A549 treated with RU486 at 1 μM for 4 hours (cell line): ENCODE data around the gene INAFM2. TPM values are rescaled to one million over a fixed set of nuclear protein-coding genes. Genes with fewer than 3 reads are reported as not detected.

Source experiments
- total RNA-seq: library from RNA; stranded (reverse); fragments of 200-300 nt; extraction: Qiagen RNA extraction; gene quantifications from 5 replicates; pipeline ENCODE4 v1.2.3, GENCODE V29; 2022; ENCODE audit warnings: low read depth

Gene INAFM2
- 5.5 to 6.8 TPM (median 6.7 TPM) in 5 replicates for total RNA-seq

GRCh38 chr15:40323239-40323952, at the start of gene INAFM2:
Gene INAFM2 (plus strand): TSS chr15:40323692. CDS start chr15:40324056, 364 bp downstream.

DNA sequence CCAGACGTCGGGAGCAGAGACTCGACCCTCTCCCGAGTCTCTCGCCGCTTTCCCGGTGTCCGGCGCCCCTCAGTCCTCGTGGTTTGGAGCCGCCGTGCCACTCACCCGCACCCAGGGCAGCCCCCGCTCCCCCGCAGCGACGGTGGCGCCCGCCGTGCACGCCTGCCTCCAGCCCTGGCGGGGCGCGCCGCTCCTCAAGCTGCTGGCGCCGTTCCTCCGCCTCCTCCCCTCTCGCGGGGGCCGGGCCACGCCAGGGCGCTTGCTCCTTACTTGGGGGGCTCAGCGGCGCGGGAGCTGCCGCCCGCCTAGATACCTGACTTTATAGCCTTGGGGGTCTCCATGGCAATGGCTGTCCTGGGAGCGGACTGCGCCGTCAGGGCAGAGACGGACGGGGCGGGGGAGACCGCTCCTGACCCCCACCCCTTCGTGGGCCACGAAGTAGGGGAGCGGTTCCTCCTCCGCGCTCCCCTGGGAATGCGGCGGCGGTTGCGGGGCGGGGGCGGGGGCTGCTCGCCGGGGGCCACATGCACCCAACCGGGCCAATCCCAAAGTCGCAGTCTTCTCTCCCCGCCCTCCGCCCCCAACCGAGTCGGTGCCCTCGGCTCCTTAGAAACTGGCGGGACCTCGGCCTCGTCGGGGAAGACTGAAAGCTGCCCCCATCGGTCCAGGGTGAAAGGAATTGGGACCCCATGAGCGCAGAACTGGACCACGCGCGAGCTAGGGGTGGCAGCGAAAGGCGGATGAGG, 40.5 kb upstream of the INAFM2 start, which contains the start of gene ANKRD63:
Gene ANKRD63, minus strand, starts transcription at position 196 of the 746 bp plus-strand sequence. CDS start 478 bp downstream, outside the sequence.

DNA sequence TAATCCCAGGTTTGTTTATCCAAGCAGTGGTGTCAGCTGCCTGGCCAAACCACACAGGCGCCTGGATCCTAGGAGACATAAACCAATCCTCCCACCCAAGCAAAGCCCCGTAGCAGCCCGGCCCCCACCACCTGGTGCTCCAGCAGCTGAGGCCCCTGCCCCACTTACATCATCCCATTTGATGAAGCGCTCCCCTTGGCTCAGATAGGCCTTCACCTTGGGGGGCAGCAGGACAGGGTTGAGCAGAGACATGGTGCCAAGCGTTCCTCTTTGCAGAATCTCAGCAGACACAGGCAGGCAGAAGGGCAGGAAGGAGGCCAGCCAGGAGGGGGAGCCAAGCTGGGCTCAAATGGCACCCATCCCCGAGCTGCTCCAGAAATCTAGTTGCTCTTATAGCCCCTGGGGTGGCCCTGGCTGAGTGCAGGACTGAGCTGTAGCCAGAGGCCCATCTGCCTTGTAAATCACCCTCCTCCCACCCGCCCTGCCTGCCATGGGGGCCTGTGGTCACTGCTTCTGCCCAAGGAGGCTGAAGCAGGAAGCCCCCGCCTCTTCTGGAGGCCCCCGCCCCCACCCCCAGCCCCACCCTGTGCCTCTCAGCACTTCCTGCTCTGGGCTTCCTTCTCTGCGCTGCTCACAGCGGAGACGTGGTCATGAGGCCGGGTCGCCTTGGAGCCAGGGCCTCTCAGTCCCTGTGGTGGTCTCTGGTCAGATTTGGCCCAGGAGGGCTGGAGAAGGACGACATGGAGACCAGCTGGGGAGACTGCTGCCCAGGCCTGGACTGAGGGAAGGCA, 15.9 kb upstream of the INAFM2 start, which contains the start of gene PLCB2:
Gene PLCB2, minus strand, starts transcription at position 515 of the 791 bp plus-strand sequence. Its CDS starts 263 bp downstream, at position 252.

DNA sequence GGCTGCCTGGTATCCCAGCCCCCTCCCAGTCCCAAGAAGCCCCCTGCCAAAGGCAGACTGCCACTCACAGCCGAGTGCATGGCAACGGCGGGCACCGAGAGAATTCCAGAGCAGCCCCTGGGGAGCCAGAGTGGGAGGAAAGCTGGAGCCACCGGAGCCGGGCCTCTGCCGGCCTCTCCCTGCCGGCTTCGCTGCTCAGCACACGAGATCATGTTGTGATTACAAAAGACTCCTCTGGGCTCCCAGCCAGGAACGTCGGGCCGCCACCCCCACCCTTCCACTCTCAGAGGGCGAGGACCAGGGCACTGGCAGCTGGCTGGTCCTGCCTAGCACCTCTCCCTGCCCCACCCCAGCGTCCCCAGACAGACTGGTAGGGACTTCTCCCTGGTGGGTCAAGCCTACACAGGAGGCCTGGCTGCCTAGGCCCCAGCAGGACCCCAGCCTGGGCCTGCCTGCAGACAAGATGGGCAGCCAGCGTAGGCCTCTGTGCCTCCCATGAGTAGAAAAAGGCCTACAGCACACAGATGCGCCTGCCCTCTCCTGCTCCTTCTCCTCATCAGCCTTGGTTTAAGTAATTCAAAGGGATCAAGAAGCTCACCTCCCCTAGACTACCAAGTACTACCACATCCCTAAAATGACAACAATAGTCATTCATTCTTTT, 17.4 kb downstream of the INAFM2 start, which contains the start of gene CCDC9B:
Gene CCDC9B, minus strand, starts transcription at position 200 of the 661 bp plus-strand sequence. Its CDS starts 120 bp downstream, at position 80.

GRCh38 chr15:40357723-40358470, 34.4 kb downstream of the INAFM2 start, which contains the start of gene DISP2:
Gene DISP2 (plus strand): TSS chr15:40358219. CDS start chr15:40358322, 103 bp downstream.

Other genes with a start within 250 kb of the INAFM2 start
- gene BMF, start 214.8 kb upstream of the INAFM2 start, total RNA-seq = 1.5 to 2.2 TPM (median 1.7 TPM) in 5 replicates
- 25.2 to 33.4 TPM (median 31.0 TPM) in 5 replicates for gene BUB1B, start 162.6 kb upstream of the INAFM2 start, total RNA-seq
- gene PAK6, start 84.6 kb upstream of the INAFM2 start, total RNA-seq = 0.11 to 0.87 TPM (median 0.21 TPM) in 5 replicates
- 0.31 to 0.80 TPM (median 0.44 TPM) in 4 of 5 replicates, not detected in the other for gene ANKRD63, start 40.6 kb upstream of the INAFM2 start, total RNA-seq
- gene PLCB2, start 15.8 kb upstream of the INAFM2 start, total RNA-seq = 0.68 to 1.4 TPM (median 0.82 TPM) in 5 replicates
- gene CCDC9B, start 17.2 kb downstream of the INAFM2 start, total RNA-seq = 13.4 to 21.7 TPM (median 17.2 TPM) in 5 replicates
- gene PHGR1, start 27.3 kb downstream of the INAFM2 start, total RNA-seq = not detected in 5 replicates
- 0.62 to 2.5 TPM (median 1.2 TPM) in 5 replicates for gene DISP2, start 34.5 kb downstream of the INAFM2 start, total RNA-seq
- gene KNSTRN, start 59.0 kb downstream of the INAFM2 start, total RNA-seq = 46.9 to 54.2 TPM (median 49.3 TPM) in 5 replicates
- 11.3 to 13.1 TPM (median 12.7 TPM) in 5 replicates for gene IVD, start 82.1 kb downstream of the INAFM2 start, total RNA-seq
- gene BAHD1, start 117.3 kb downstream of the INAFM2 start, total RNA-seq = 10.0 to 12.6 TPM (median 11.8 TPM) in 5 replicates
- gene CHST14, start 147.3 kb downstream of the INAFM2 start, total RNA-seq = 14.1 to 22.3 TPM (median 19.0 TPM) in 5 replicates
- 12.9 to 25.4 TPM (median 15.4 TPM) in 5 replicates for gene CCDC32, start 241.3 kb downstream of the INAFM2 start, total RNA-seq
- gene RPUSD2, start 245.6 kb downstream of the INAFM2 start, total RNA-seq = 12.0 to 17.8 TPM (median 17.0 TPM) in 5 replicates